HG03571 (cell line): ENCODE results near the gene STEAP4.
"Not testable (repeated sequence)": the region's sequence is repeated elsewhere in the genome, so short reads cannot be mapped to it uniquely, and the experiment has no call there.

Experiments
- ATAC-seq: cut with Tn5 transposase; IDR thresholded peaks from one replicate; pipeline ENCODE4 v1.9.1; 2021; ENCODE audit not compliant: unreplicated experiment

The STEAP4 gene

GRCh38 chr7:88314061-88314491 is 7.4 kb upstream of the STEAP4 start:
- ATAC-seq: peak; percentile 79

GRCh38 chr7:88312061-88312663 is 5.5 kb upstream of the STEAP4 start:
- no peak for ATAC-seq

GRCh38 chr7:88311675-88312036 is 5.0 kb upstream of the STEAP4 start:
- ATAC-seq: no peak

- ATAC-seq: no peak
These were observed 4.4 kb upstream of the STEAP4 start for GRCh38 chr7:88310956-88311674.

DNA sequence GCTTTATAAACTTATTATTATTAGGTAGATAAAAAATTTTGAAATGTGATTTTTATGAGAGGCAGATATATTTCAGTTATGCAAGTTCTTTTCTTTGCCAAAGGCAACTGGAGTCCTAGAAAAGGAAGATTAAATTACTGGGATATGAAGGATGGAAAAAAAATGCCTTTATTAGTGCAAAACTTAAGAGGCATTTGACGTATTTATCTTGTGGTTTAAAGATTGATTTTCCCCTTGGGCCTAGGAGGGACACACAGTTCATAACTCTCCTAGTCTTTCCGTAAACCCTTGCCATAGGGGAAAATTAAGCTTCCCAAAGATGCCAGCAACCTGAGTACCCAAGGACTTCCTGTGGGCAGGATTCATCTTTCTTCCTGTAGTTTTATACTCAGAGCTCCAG is 3.1 kb upstream of the STEAP4 start:
- no peak for ATAC-seq

DNA sequence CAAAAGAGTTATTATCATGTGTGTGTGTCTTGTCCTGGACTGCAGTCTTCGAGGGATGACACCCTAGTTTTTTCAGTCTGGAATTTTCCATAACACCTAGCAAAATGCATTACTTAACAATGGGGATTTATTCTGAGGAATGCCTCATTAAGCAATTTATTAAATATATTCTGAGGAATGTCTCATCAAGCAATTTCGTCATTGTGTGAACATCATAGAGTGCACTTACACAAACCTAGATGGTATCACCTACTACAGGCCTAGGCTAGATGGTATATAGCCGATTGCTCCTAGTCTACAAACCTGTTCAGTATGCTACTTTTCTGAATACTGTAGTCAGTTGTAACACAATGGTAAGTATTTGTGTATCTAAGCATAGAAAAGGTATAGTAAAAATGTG is 1.1 kb upstream of the STEAP4 start:
- no peak for ATAC-seq

DNA sequence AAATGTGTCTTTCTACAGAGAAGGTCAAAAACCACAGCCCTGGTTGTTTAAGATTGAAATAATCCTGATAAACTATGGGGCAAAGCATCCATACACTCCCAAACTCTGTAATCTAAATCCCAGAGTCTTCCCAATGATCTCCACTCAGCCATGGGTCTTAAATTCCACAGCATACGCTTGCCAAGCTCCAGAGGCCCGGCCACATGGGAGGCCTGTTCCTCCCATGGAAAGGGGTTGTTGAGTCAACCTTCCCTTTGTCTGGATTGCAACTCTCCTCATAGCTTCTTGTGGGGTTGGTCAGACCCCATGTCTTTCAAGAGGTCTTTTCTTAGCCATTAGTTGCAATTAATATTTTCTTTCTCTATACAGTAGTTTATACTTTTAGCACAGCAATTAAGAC is 718 bp upstream of the STEAP4 start:
- no peak for ATAC-seq

DNA sequence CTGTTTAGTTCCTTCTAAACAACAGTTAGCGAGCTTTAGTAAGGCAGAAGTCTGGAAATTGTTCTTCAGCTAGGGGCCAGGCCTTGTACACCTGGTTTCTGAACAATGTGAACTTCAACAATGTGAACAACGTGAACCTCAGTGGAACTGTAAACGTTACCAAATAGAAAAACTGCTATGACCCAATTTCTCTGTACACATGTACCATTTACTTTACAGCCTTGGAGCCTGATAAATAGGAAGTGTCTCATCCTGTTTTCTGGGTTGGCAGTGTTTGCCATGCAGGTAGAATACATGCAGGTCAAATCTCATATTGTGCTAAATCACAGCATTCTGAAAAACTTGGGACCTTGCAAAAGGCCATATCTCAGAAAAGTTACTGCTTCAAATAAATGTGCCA is 1.6 kb downstream of the STEAP4 start:
- ATAC-seq: no peak

- no peak for ATAC-seq
These were observed 4.2 kb downstream of the STEAP4 start for GRCh38 chr7:88302486-88302885.

GRCh38 chr7:88301924-88302323 is 4.8 kb downstream of the STEAP4 start:
- ATAC-seq: no peak

DNA sequence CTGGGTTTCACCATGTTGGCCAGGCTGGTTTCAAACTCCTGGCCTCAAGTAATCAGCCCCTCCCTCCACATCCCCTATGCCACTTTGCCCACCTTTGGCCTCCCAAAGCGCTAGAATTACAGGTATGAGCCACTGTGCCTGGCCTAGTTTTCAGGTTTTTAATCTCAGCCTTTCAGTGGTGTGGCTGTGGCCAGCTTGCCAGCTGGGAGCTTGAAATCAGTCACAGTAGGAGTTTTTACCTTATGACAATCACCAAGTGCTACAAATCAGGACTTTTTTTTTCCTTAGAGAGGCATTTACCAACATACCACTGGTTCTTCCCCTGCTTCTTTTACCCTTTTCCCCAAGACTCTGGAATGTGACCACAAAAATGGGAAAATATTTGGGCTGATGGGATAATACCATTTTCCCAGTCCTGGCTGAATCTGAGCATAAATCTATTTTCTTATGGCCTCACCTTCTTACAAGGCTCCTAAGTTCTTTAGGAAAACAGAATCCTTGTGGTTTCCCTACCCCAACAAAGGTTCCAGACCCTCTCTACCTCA is 6.2 kb downstream of the STEAP4 start:
- ATAC-seq: no peak

- ATAC-seq: no peak
These were observed 7.6 kb downstream of the STEAP4 start for GRCh38 chr7:88299126-88299525.

DNA sequence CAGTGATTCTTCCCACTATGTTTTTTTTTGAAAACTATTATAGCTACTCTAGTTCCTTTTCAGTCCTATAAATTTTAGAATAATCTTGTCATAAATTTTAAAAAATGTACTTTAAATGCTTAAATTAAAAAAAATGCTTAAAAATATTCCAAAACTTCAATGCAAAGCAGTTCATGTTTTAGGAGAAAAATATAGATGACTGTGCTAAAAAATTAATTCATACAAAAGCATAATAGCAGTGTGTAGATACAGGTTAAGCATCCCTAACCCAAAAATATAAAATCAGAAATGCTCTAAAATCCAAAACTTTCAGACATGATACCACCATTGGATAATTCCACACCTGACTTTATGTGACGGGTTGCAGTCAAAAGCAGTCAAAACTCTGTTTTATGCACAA is 12.8 kb downstream of the STEAP4 start:
- no peak for ATAC-seq

DNA sequence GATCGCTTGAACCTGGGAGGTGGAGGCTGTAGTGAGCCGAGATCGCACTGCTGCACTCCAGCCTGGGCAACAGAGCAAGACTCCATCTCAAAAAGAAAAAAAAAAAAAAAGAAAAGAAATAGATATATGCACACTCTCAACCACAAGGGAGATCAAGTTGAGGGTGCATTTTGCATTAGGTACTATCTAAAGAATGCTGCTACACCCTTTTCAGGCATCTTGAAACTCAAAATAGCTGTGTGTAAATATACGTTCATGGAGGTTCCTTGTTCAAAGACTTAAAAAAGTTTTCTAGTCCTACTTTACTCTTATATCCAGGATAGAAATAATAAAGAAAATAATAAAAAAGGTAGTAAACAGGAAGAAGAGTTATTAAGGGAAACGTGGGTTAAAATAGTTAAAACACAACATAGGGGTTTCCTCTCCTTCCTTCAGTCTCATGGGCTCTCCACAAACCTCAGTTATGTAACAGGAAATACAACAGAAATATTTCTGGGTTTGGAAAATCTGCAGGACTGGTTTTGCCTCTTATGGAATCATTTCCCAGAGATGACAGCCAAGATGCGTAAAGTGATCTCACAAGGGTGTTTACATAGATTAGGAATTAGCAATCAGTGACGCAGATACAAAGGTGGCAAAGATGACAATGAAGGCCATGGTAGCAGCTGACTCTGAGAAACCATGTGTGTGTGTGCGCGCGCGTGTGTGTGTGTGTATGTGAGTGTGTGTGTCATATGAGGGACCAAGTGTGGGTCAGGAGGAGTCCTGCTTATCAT is 15.1 kb downstream of the STEAP4 start:
- no peak for ATAC-seq

DNA sequence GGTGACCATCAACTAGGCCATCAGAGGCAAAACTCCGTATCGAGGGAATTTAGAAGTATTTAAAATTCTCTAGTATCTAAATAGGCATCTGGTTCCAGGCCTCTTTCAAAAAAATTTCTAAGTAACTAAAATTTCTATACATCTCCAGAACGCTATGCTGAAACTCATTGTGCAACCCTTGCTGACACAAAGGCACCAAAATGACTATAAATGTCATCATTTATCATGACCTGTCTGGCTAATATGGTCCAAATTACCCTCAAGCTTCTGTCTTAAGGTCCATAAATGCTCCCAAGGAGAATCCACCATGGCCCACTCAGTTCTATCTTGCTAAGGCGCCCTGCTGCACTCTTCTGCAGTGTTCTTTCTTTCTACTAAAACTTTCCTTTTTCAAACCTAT is 16.2 kb downstream of the STEAP4 start:
- ATAC-seq: no peak

DNA sequence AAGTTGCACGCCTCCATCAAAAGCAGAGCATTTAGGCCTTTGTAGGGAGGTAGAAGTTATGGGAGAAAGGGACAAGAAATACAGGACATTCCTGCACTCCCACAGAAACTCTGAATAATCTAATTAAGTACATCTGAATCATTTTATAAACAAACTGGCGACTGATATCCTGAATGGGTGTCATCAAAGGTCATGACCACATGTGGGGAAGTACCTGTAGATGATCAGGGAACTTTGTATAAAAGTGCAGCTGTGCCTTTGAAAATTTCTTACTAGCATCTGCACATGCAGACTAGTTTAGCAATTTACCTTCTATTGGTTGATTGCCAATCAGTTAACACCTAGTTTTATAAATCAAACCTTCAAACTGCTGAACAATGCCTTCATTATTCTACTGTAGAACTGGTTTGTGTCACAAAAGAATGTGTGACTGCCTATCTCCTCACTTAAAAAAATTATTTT is 17.1 kb downstream of the STEAP4 start:
- ATAC-seq: no peak

DNA sequence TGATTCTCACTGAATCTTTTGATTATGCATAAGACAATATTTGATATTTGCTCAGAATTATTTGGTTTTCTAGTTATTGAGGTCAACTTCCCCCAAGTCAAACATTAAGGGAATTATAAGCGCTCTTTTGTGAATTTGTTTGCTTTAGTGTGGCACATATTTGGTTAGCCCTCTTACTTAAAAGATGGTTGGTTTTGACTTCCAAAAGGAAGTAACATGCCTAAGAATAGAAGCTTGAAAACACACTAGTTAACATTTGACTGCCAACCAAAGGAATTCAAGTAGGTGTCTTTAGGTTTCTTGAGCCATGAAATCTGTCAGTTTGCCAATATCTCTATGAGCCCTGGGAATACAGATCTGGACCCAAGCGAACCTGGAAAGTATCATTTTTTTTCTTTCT is 24.9 kb downstream of the STEAP4 start:
- ATAC-seq: no peak

GRCh38 chr7:88280801-88281200 is 25.9 kb downstream of the STEAP4 start:
- ATAC-seq: no peak

- ATAC-seq: no peak
These were observed 27.4 kb downstream of the STEAP4 start for GRCh38 chr7:88279323-88279722.

DNA sequence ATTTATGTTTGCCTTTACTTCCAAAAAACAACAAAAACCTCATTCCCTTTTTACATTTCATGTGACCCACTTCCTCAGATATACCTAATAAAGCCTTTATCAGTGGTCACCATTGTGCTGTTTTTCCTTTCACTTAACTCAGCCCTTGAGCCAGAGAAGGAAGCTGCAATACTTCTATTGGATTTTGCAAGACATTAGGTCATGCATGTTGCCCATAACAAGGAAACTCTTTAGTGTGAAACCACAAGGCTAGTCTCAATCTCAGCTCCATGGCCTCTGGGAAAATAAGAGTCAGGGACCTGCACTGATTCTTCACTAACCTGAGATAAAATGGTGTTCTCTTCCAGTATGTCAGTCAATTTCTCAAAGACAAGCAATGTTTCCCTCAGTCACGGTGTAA is 27.8 kb downstream of the STEAP4 start:
- ATAC-seq: no peak

DNA sequence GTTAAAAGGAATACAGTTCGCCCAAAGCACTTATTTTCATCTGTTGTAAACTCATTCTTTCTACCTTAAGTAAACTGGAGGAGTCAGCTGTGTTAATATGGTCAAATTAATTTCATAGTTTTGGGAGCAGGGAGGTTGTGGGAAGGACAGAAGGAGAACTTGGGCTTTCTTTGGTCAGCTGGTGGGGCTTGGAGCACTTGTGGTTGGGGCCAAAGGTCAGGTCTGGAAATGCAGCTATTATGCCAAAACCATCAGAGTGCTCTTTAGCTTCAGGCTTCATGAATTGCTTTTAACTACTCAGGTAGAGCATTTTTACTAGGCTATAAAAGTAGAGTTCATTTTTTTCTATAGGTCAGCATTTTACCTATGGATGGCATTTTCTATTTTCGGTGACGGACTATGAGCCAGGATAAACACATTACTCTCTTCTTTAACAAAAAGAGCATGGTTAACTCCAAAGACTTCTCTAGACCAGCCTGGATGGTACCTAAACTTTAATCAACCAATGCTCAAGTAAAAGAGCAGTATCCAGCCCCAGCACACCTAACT is 30.0 kb downstream of the STEAP4 start:
- ATAC-seq: no peak

GRCh38 chr7:88274856-88275255 is 31.8 kb downstream of the STEAP4 start:
- ATAC-seq: not testable (repeated sequence)
